ENCODE results near the gene MMP25.

Gene MMP25

GRCh38 chr16:3097266-3097665, 50.9 kb downstream of the MMP25 start:
- DNase-seq = no peak

- no peak for DNase-seq
Measured at GRCh38 chr16:3098459-3099394, 52.4 kb downstream of the MMP25 start, which contains the start of gene ZSCAN10. Gene ZSCAN10, minus strand, starts transcription at chr16:3099294. Its CDS starts 6,357 bp downstream, at chr16:3092937.

GRCh38 chr16:3099395-3099731, 53.0 kb downstream of the MMP25 start:
- no peak for DNase-seq

DNA sequence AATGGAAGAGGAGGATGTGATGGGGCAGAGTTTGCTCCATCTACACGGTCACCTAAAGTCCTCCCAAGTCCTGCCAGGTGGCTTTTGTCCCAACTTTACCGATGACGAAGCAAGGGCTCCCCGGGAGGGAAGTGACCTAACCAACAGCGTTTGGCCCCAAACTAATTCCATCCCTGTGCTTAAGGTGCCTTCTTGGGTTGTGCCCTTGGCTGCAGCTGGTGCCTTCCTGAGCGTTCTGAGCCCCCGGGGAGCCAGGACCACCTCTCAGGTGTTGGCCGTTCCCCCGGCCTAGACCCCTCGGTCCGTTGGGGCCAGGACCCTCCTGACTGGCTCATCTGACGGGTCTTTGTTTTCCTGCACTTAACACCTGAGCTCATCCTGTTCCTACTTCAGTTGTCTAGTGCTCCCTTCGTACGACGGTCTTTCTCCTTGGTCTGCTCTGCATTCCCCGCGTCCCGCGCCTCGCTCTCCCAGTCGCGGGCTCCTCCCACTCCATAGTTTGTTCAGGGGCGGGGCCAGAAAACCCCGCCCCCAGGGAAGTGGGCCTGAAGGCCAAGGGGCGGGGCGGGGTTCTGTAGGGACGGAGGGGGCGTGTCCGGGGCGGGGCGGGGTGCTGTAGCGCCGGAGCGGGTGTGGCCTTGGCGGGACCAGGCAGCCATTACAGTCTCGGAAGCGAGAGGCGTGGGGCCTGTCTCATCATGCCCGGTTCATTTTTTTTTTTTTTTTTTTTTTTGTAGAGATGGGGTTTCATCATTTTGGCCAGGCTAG, 53.6 kb downstream of the MMP25 start:
- peak in 1 of 2 donors; percentile 59 for DNase-seq

DNA sequence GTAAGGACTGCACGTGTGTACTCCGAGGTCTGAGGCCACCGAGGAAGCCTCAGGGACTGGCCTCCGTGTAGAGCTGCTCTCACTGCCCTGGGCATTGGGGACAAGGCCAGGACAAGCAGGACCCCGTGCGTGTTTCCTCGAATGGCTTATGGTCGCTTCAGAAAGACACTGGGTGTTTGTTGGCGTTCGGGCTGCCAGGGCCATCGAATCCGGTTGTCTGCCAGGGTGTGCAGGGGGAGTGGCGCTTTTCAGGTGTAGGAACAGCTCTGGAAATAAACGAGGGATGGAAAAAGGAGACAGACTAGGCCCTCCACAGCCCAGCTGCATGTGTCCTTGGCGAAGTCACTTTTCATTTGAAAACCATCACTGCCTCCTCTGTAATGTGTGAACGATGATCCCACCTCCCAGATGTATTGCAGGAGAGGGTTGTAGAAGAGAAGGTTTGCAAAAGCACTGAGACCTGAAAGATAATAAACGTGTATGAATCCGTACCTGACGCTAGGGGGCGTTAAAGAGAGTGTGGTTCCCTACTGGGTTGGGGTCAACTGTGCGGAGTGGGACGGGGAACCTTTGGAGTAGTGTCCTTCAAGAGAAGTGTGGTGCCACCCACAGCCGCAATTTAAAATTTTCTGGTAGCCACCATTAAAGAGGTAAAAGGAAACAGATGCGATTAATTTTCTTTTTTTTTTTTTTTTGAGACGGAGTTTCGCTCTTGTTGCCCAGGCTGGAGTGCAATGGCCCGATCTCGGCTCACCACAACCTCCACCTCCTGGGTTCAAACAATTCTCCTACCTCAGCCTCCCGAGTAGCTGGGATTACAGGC, 54.9 kb downstream of the MMP25 start:
- DNase-seq = no peak

- DNase-seq = no peak
Measured at GRCh38 chr16:3101841-3102470, 55.6 kb downstream of the MMP25 start.

GRCh38 chr16:3106205-3106928, 60.0 kb downstream of the MMP25 start:
- peak; percentile 74 to 83 for DNase-seq

All from hippocampal formation (tissue), 2 donors.